Psoas muscle (tissue), 8 donors: ENCODE measurements around the gene LDLR. TPM values are rescaled to one million over a fixed set of nuclear protein-coding genes. Genes with fewer than 3 reads are reported as not detected.

Experiments
- ATAC-seq, 4 donors: fragments of 200-7000 bp; cut with Tn5 transposase; one replicate each; pipeline ENCODE4 v1.9.1; 2020; ENCODE audit warnings: moderate library complexity in 3 of 4, mild to moderate bottlenecking in 2 of 4
- DNase-seq, 2 donors: peaks; one replicate each; pipeline ENCODE4 v3.0.0-alpha.2; 2020
- H3K27ac ChIP-seq: fragments of 200-600 bp; one replicate; pipeline ENCODE4 v1.8.0; 2022
- H3K27me3 ChIP-seq, 3 donors: fragments of 200-600 bp in 1 of 3; one replicate each; pipeline versions ENCODE4 v1.6.1 to v1.8.0; 2013 to 2022; ENCODE audit warnings: low read length in 2 of 3, mild to moderate bottlenecking in 2 of 3, moderate library complexity in 1 of 3; ENCODE audit not compliant: insufficient read depth in 3 of 3
- H3K36me3 ChIP-seq, 2 donors: fragments of 200-600 bp in 1 of 2; one replicate each; pipeline versions ENCODE4 v1.6.1 to v1.8.0; 2013 to 2022; ENCODE audit warnings: low read depth in 1 of 2, mild to moderate bottlenecking in 1 of 2, moderate library complexity in 1 of 2; ENCODE audit not compliant: insufficient read depth in 1 of 2
- H3K4me1 ChIP-seq: fragments of 200-600 bp; one replicate; pipeline ENCODE4 v1.8.0; 2022
- H3K4me3 ChIP-seq: fragments of 200-600 bp; one replicate; pipeline ENCODE4 v1.8.0; 2022; ENCODE audit warnings: mild to moderate bottlenecking
- H3K9me3 ChIP-seq: fragments of 200-600 bp; one replicate; pipeline ENCODE4 v1.8.0; 2022
- CTCF ChIP-seq: fragments of 200-600 bp; IDR thresholded peaks from one replicate; pipeline ENCODE4 v1.8.0; 2022; ENCODE audit warnings: antibody characterized with exemption
- WGBS, 3 donors: extraction: QIAGEN DNeasy Blood & Tissue Kit; methylation state at CpG; one replicate each; pipeline versions ENCODE4 v1.1.6 to v1.1.7; 2013; 5-methylcytosine and 5-hydroxymethylcytosine counted together
- intact Hi-C, 2 donors: fragments of 100-400 bp; cut with DNase I; formaldehyde crosslinking; loops; one replicate each; pipeline versions ENCODE4 v1.11.0 to v1.14.2; 2022
- polyA plus RNA-seq, 3 donors: library from polyadenylated mRNA; stranded (reverse); fragments of 200-250 nt; gene quantifications; one replicate each; pipeline ENCODE4 v1.2.3, GENCODE V29; 2013
- total RNA-seq, 4 donors: library from RNA; stranded (reverse); fragmentation: NEBNext Ultra II Directional in 2 of 4; extraction: Animal tissue kit (Norgen Biotek cat#: 25700) in 2 of 4; gene quantifications; one replicate each; pipeline versions ENCODE4 v1.2.1 to v1.2.4, GENCODE V29; 2021 to 2023
- donor health status: healthy with polysubstance abuse.
- donor health status: DM: no; HTN: no; CAD: no; lungs with moderate emphysema.
- donor health status: Bipolar disorder and iron deficiency.
- donor health status: healthy.
- donor health status: DM: yes; HTN: yes; CAD: no.
- donor health status: DM: no; HTN: no; CAD: no.
- donor health status: DM: no; HTN: no; CAD: no.
- donor health status: DM: yes; HTN: yes; CAD: no.

Gene LDLR
- total and polyA plus RNA-seq, 7 donors = 1.7 to 10.1 (median 3.4) TPM

GRCh38 chr19:11172576-11172975, 83.3 kb downstream of the LDLR start:
- no peaks in the 10 kb centered on the region for H3K27me3 ChIP-seq
- intact Hi-C loops = no loop called here
- no peak for DNase-seq
- no peak for ATAC-seq
- no peak overlapping the region for H3K27ac ChIP-seq
- 69 to 80% (median 69%) methylated on average over 6 of the region's 6 CpGs for WGBS, 3 donors
- H3K36me3 ChIP-seq = peaks cover 0 to 96% of the 10 kb centered on the region in 2 donors
- no peaks in the 10 kb centered on the region for H3K9me3 ChIP-seq
- TF ChIP-seq CTCF = no peak
- H3K4me1 ChIP-seq = no peaks in the 10 kb centered on the region
- H3K4me3 ChIP-seq = no peak overlapping the region

GRCh38 chr19:11173516-11174155, 84.4 kb downstream of the LDLR start:
- no peak for TF ChIP-seq CTCF
- Histone ChIP-seq H3K9me3 (no peaks in the 10 kb centered on the region), H3K4me3 (no peak overlapping the region), H3K27me3 (no peaks in the 10 kb centered on the region), H3K4me1 (peaks cover under 1% of the 10 kb centered on the region), H3K36me3 (peaks cover 0 to 97% of the 10 kb centered on the region in 2 donors), H3K27ac (no peak overlapping the region)
- intact Hi-C loops = no loop called here
- no peak for DNase-seq
- no peak for ATAC-seq
- WGBS, 3 donors = 78 to 82% (median 78%) methylated on average over 8 of the region's 8 CpGs

- Histone ChIP-seq H3K27me3 (no peaks in the 10 kb centered on the region), H3K4me3 (no peak overlapping the region), H3K9me3 (no peaks in the 10 kb centered on the region), H3K36me3 (peaks cover 0 to 91% of the 10 kb centered on the region in 2 donors), H3K4me1 (peaks cover 7% of the 10 kb centered on the region), H3K27ac (no peak overlapping the region)
- TF ChIP-seq CTCF = no peak
- intact Hi-C loops = no loop called here
- DNase-seq (no peak), ATAC-seq (no peak)
- 60 to 82% (median 65%) methylated on average over 27 of the region's 27 CpGs for WGBS, 3 donors
Measured at GRCh38 chr19:11174336-11174735, 85.1 kb downstream of the LDLR start.

- peaks cover 13% of the 10 kb centered on the region for H3K4me1 ChIP-seq
- H3K27me3 ChIP-seq = no peaks in the 10 kb centered on the region
- H3K36me3 ChIP-seq = peaks cover 0 to 75% of the 10 kb centered on the region in 2 donors
- ATAC-seq (no peak), DNase-seq (no peak)
- no peak for TF ChIP-seq CTCF
- intact Hi-C loops = no loop called here
- 87 to 92% (median 87%) methylated on average over 7 of the region's 7 CpGs for WGBS, 3 donors
- H3K27ac ChIP-seq = no peak overlapping the region
- H3K4me3 ChIP-seq = no peak overlapping the region
- H3K9me3 ChIP-seq = no peaks in the 10 kb centered on the region
Measured at GRCh38 chr19:11175920-11176319, 86.7 kb downstream of the LDLR start.
